OCI-LY1 (cell line): ENCODE results near the gene TPO.

Experiments used
- H2AFZ ChIP-seq: fragments of 200-600 bp; sonication (generic), shearing (Covaris generic); 2 replicates; pipeline ENCODE4 v1.6.0; 2014; ENCODE audit warnings: antibody characterized with exemption, mild to moderate bottlenecking, low read length
- H3F3A ChIP-seq: fragments of 200-600 bp; sonication (generic), shearing (Covaris generic); 2 replicates; pipeline ENCODE4 v1.6.0; 2014; ENCODE audit warnings: mild to moderate bottlenecking, antibody characterized with exemption, low read length, moderate library complexity; ENCODE audit not compliant: insufficient read depth
- H3K27ac ChIP-seq: fragments of 200-600 bp; sonication (generic); 2 replicates; pipeline ENCODE4 v1.5.1; 2014; ENCODE audit warnings: low read length, mixed run types, mild to moderate bottlenecking, low read depth; ENCODE audit not compliant: poor library complexity, severe bottlenecking
- H3K27me3 ChIP-seq: fragments of 200-600 bp; sonication (generic); 2 replicates; pipeline ENCODE4 v1.6.0; 2014; ENCODE audit warnings: antibody characterized with exemption, mild to moderate bottlenecking, low read length, moderate library complexity; ENCODE audit not compliant: insufficient read depth
- H3K36me3 ChIP-seq: fragments of 200-600 bp; sonication (generic); 2 replicates; pipeline ENCODE4 v1.6.1; 2014; ENCODE audit warnings: mild to moderate bottlenecking, antibody characterized with exemption, low read length, moderate library complexity, mixed read lengths; ENCODE audit not compliant: insufficient read depth
- H3K4me1 ChIP-seq: fragments of 200-600 bp; sonication (generic); 2 replicates; pipeline ENCODE4 v1.5.1; 2014; ENCODE audit warnings: mild to moderate bottlenecking, low read length, moderate library complexity; ENCODE audit not compliant: insufficient read depth, severe bottlenecking
- H3K4me2 ChIP-seq: fragments of 200-600 bp; sonication (generic), shearing (Covaris generic); 2 replicates; pipeline ENCODE4 v1.6.1; 2014; ENCODE audit warnings: low read length
- H3K4me3 ChIP-seq: fragments of 200-600 bp; sonication (generic); 2 replicates; pipeline ENCODE4 v1.5.1; 2014; ENCODE audit warnings: low read length, low read depth, mild to moderate bottlenecking, mixed read lengths; ENCODE audit not compliant: poor library complexity, severe bottlenecking
- H3K79me2 ChIP-seq: fragments of 200-600 bp; shearing (Covaris generic); 2 replicates; pipeline ENCODE4 v1.6.1; 2016; ENCODE audit warnings: mixed run types, low read length, mixed read lengths; ENCODE audit not compliant: insufficient read depth
- H3K9ac ChIP-seq: fragments of 200-600 bp; sonication (generic), shearing (Covaris generic); 2 replicates; pipeline ENCODE4 v1.6.1; 2014; ENCODE audit warnings: mild to moderate bottlenecking, low read length, mixed read lengths
- H3K9me2 ChIP-seq: fragments of 200-600 bp; sonication (generic), shearing (Covaris generic); 2 replicates; pipeline ENCODE4 v1.6.1; 2014; ENCODE audit warnings: low read depth, mild to moderate bottlenecking, low read length, mixed read lengths
- H3K9me3 ChIP-seq: fragments of 200-600 bp; shearing (Covaris generic); 2 replicates; pipeline ENCODE4 v1.6.1; 2014; ENCODE audit warnings: low read length, mixed read lengths
- H4K20me1 ChIP-seq: fragments of 200-600 bp; sonication (generic), shearing (Covaris generic); 2 replicates; pipeline ENCODE4 v1.6.0; 2016; ENCODE audit warnings: mild to moderate bottlenecking, low read length; ENCODE audit not compliant: insufficient read depth
- CTCF ChIP-seq: fragments of 200-600 bp; sonication (generic), shearing (Covaris generic); IDR thresholded peaks from 2 replicates; pipeline ENCODE4 v1.5.1; 2017; ENCODE audit warnings: mild to moderate bottlenecking, antibody characterized with exemption, low read length, moderate library complexity, mixed read lengths
- EZH2 ChIP-seq: fragments of 200-600 bp; sonication (generic), shearing (Covaris generic); IDR thresholded peaks from 2 replicates; pipeline ENCODE4 v1.8.0; 2017; ENCODE audit warnings: borderline replicate concordance, mixed run types, mild to moderate bottlenecking, antibody characterized with exemption, low read length, moderate library complexity, mixed read lengths

TPO gene

GRCh38 chr2:1584691-1585485, 171.6 kb downstream of the TPO start:
- Histone ChIP-seq H4K20me1 (no peaks in the 10 kb centered on the region), H2AFZ (no peak overlapping the region), H3K4me3 (no peak overlapping the region), H3K79me2 (no peaks in the 10 kb centered on the region), H3K4me2 (no peak overlapping the region), H3K27ac (no peak overlapping the region), H3K4me1 (no peaks in the 10 kb centered on the region), H3K27me3 (no peaks in the 10 kb centered on the region), H3K36me3 (no peaks in the 10 kb centered on the region), H3K9me3 (no peaks in the 10 kb centered on the region), H3F3A (no peaks in the 10 kb centered on the region), H3K9ac (no peak overlapping the region), H3K9me2 (no peaks in the 10 kb centered on the region)
- no peak for TF ChIP-seq EZH2
- no peak for TF ChIP-seq CTCF

GRCh38 chr2:1585635-1586034, 172.4 kb downstream of the TPO start:
- Histone ChIP-seq H3F3A (no peaks in the 10 kb centered on the region), H3K9me2 (no peaks in the 10 kb centered on the region), H4K20me1 (no peaks in the 10 kb centered on the region), H2AFZ (no peak overlapping the region), H3K9me3 (no peaks in the 10 kb centered on the region), H3K27me3 (no peaks in the 10 kb centered on the region), H3K79me2 (no peaks in the 10 kb centered on the region), H3K4me2 (no peak overlapping the region), H3K4me3 (no peak overlapping the region), H3K36me3 (no peaks in the 10 kb centered on the region), H3K4me1 (no peaks in the 10 kb centered on the region), H3K27ac (no peak overlapping the region), H3K9ac (no peak overlapping the region)
- TF ChIP-seq CTCF (no peak), EZH2 (no peak)

- Histone ChIP-seq H3K27ac (no peak overlapping the region), H4K20me1 (no peaks in the 10 kb centered on the region), H2AFZ (no peak overlapping the region), H3K4me3 (no peak overlapping the region), H3K9me3 (no peaks in the 10 kb centered on the region), H3K79me2 (no peaks in the 10 kb centered on the region), H3F3A (no peaks in the 10 kb centered on the region), H3K27me3 (no peaks in the 10 kb centered on the region), H3K4me2 (no peak overlapping the region), H3K4me1 (no peaks in the 10 kb centered on the region), H3K36me3 (no peaks in the 10 kb centered on the region), H3K9ac (no peak overlapping the region), H3K9me2 (no peaks in the 10 kb centered on the region)
- TF ChIP-seq CTCF = no peak
- TF ChIP-seq EZH2 = no peak
Observed at GRCh38 chr2:1586251-1586922, 173.1 kb downstream of the TPO start.
